ENCODE measurements around the gene STX10. TPM values are rescaled to one million over a fixed set of nuclear protein-coding genes. Genes with fewer than 3 reads are reported as not detected.

STX10 gene
- total and polyA plus RNA-seq, 2 of the 4 experiments (the other 2 are of a cell fraction): 64.9 to 82.0 TPM

DNA sequence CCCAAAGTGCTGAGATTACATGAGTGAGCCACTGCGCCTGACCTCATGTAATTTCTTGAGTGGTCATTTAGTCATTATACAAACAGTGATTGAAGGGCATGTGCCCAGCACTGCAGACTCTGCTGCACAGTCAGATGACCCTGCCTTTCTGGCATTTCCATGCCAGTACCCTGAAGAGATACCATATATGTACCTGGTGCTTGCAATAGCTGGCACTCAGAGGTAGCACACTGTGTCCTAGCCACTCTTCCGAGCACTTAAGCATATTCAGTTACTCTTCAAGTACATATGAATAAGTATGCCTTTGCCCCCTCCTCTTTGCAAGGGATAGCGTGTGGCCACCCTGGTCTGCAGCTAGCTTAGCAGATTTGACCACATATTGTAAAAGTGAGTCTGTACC is 15.5 kb downstream of the STX10 start:
- no peak overlapping the region for H3K4me2 ChIP-seq (ENCODE audit: low read depth, low read length)
- ChIA-PET POLR2A (ENCODE audit: unreplicated experiment) (no interaction called here), CTCF (no interaction called here)
- H4K8ac ChIP-seq (ENCODE audit: low read depth in 2 of 2, low read length in 2 of 2): no peak overlapping the region
- peaks cover 69% of the 10 kb centered on the region for H4K20me1 ChIP-seq (ENCODE audit: insufficient read depth, low read length)
- dilution Hi-C loops (cut with HindIII; ENCODE audit: low sequenced_read_pairs, unreplicated experiment) (no loop called here), intact Hi-C loops (cut with micrococcal nuclease) (no loop called here), in situ Hi-C loops (cut with MboI; ENCODE audit: low sequenced_read_pairs) (no loop called here)
- peaks cover 42% of the 10 kb centered on the region for H3K36me3 ChIP-seq (ENCODE audit: control insufficient read depth, insufficient read depth, low read length)
- peaks cover 23 to 89% of the 10 kb centered on the region in 2 experiments; a peak in 3 of 4 replicates for H3K79me1 ChIP-seq (ENCODE audit: low read depth in 1 of 2, low read length in 2 of 2)
- no peak overlapping the region for H4K5ac ChIP-seq (ENCODE audit: low read depth, low read length)
- no peaks in the 10 kb centered on the region for H3K9me3 ChIP-seq (ENCODE audit: control insufficient read depth, insufficient read depth, low read length)
- H2BK20ac ChIP-seq (ENCODE audit: low read depth, low read length): no peak overlapping the region
- H3K56ac ChIP-seq (ENCODE audit: extremely low read depth, insufficient read depth, low read length): no peak overlapping the region
- H3K4me1 ChIP-seq (ENCODE audit: control insufficient read depth, insufficient read depth, low read length): peaks cover 16% of the 10 kb centered on the region
- no peak overlapping the region for H3K4ac ChIP-seq (ENCODE audit: low read depth, low read length)
- H2AK9ac ChIP-seq (replicated peaks; ENCODE audit: low read depth, low read length, poor library complexity): no peak overlapping the region
- no TSS peak for BruUV-seq (replicated peaks)
- H2BK5ac ChIP-seq (ENCODE audit: low read depth, low read length, poor library complexity, severe bottlenecking): no peak overlapping the region
- H2BK15ac ChIP-seq (ENCODE audit: low read depth, low read length): no peak overlapping the region
- TF ChIP-seq USF2 (IDR thresholded peaks at IDR 0.05; ENCODE audit: low read depth, low read length) (no peak), BHLHE40 (IDR thresholded peaks at IDR 0.05; ENCODE audit: low read depth, low read length) (no peak), NFE2L2 (IDR thresholded peaks at IDR 0.05; ENCODE audit: low read depth, low read length) (no peak), RCOR1 (IDR thresholded peaks at IDR 0.05; ENCODE audit: insufficient replicate concordance, low read length) (no peak), RAD21 (IDR thresholded peaks at IDR 0.05; ENCODE audit: low read length) (no peak), POLR2A (IDR thresholded peaks at IDR 0.05; ENCODE audit: low read depth, low read length) (no peak), CHD1 (IDR thresholded peaks at IDR 0.05; ENCODE audit: low read depth, low read length) (no peak), MAFK (IDR thresholded peaks at IDR 0.05; ENCODE audit: low read depth, low read length) (no peak), SMC3 (IDR thresholded peaks at IDR 0.05; ENCODE audit: low read depth, low read length) (no peak), MXI1 (IDR thresholded peaks at IDR 0.05; ENCODE audit: borderline replicate concordance, low read depth, low read length) (no peak), MAZ (IDR thresholded peaks at IDR 0.05; ENCODE audit: borderline replicate concordance, low read depth, low read length) (no peak)
- TF ChIP-seq, protein P1, sequence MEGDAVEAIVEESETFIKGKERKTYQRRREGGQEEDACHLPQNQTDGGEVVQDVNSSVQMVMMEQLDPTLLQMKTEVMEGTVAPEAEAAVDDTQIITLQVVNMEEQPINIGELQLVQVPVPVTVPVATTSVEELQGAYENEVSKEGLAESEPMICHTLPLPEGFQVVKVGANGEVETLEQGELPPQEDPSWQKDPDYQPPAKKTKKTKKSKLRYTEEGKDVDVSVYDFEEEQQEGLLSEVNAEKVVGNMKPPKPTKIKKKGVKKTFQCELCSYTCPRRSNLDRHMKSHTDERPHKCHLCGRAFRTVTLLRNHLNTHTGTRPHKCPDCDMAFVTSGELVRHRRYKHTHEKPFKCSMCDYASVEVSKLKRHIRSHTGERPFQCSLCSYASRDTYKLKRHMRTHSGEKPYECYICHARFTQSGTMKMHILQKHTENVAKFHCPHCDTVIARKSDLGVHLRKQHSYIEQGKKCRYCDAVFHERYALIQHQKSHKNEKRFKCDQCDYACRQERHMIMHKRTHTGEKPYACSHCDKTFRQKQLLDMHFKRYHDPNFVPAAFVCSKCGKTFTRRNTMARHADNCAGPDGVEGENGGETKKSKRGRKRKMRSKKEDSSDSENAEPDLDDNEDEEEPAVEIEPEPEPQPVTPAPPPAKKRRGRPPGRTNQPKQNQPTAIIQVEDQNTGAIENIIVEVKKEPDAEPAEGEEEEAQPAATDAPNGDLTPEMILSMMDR (conservative IDR thresholded peaks at IDR 0.05; ENCODE audit: low read depth, low read length): no peak
- TF ChIP-seq, protein P2, sequence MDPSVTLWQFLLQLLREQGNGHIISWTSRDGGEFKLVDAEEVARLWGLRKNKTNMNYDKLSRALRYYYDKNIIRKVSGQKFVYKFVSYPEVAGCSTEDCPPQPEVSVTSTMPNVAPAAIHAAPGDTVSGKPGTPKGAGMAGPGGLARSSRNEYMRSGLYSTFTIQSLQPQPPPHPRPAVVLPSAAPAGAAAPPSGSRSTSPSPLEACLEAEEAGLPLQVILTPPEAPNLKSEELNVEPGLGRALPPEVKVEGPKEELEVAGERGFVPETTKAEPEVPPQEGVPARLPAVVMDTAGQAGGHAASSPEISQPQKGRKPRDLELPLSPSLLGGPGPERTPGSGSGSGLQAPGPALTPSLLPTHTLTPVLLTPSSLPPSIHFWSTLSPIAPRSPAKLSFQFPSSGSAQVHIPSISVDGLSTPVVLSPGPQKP (IDR thresholded peaks at IDR 0.05; ENCODE audit: borderline replicate concordance, low read depth, low read length): no peak
- no peak for DNase-seq
- H3K14ac ChIP-seq (replicated peaks; ENCODE audit: low read depth, low read length): no peak overlapping the region
- no peak overlapping the region for H2AK5ac ChIP-seq (ENCODE audit: low read depth, low read length)
- no peak overlapping the region for H4K91ac ChIP-seq (ENCODE audit: insufficient read depth, low read depth, low read length)
- no CpG with 5 or more reads among the region's 3 CpGs for WGBS, 2 experiments (ENCODE audit: extremely low coverage in 2 of 2, insufficient read length in 1 of 2)
- no peak overlapping the region for H3K9ac ChIP-seq (ENCODE audit: low read depth, low read length)
- no peak overlapping the region for H3K23ac ChIP-seq (ENCODE audit: low read depth, low read length)
- H3K27ac ChIP-seq (ENCODE audit: insufficient read depth, low read length): no peak overlapping the region
- no peak overlapping the region for H3K18ac ChIP-seq (ENCODE audit: low read depth, low read length)
- H3K9me1 ChIP-seq (ENCODE audit: insufficient read depth, low read length): peaks cover 22% of the 10 kb centered on the region
- no peaks in the 10 kb centered on the region for H3K27me3 ChIP-seq (ENCODE audit: control insufficient read depth, insufficient read depth, low read length)
- no peak overlapping the region for H2BK120ac ChIP-seq (ENCODE audit: low read depth, low read length)
- ATAC-seq (ENCODE audit: low read depth): no peak
- H2AFZ ChIP-seq (replicated peaks; ENCODE audit: low read length, poor library complexity): no peak overlapping the region
- H3K4me3 ChIP-seq (ENCODE audit: insufficient read depth, low read depth, low read length): no peak overlapping the region

All from IMR-90 (cell line).